GM12864 (cell line): ENCODE data around the gene NETO2.
"Not testable (repeated sequence)": the region's sequence is repeated elsewhere in the genome, so short reads cannot be mapped to it uniquely, and the experiment has no call there.

Source experiments
- DNase-seq: peaks from one replicate; pipeline ENCODE4 v3.0.0-alpha.2; 2011; ENCODE audit warnings: low read depth
- H3K4me3 ChIP-seq: 2 replicates; pipeline ENCODE4 v1.5.1; 2011; ENCODE audit warnings: mild to moderate bottlenecking, low read depth, low read length, control low read depth
- CTCF ChIP-seq: IDR thresholded peaks from 2 replicates; pipeline ENCODE4 v1.5.1; 2011; ENCODE audit warnings: low read depth, mild to moderate bottlenecking, moderate library complexity, low read length, control low read depth, inconsistent platforms; ENCODE audit errors: missing control alignments

Gene NETO2

GRCh38 chr16:47143677-47144558 lies at the start of gene NETO2:
Gene NETO2 (minus strand): TSS chr16:47143945. CDS start chr16:47143612, 333 bp downstream.
- peak within 1 kb of the TSS; percentile 80 for H3K4me3 ChIP-seq
- no peak for DNase-seq
- TF ChIP-seq CTCF: peak; percentile 68

GRCh38 chr16:47182318-47182717 lies 38.6 kb upstream of the NETO2 start:
- TF ChIP-seq CTCF: no peak
- DNase-seq: no peak
- no peak overlapping the region for H3K4me3 ChIP-seq

- DNase-seq, H3K4me3 ChIP-seq: not testable (repeated sequence)
These were observed 37.3 kb upstream of the NETO2 start for GRCh38 chr16:47181066-47181465.

- DNase-seq: no peak
- H3K4me3 ChIP-seq: no peak overlapping the region
- no peak for TF ChIP-seq CTCF
These were observed 36.3 kb upstream of the NETO2 start for GRCh38 chr16:47180073-47180472.

GRCh38 chr16:47175152-47175551 lies 31.4 kb upstream of the NETO2 start:
- no peak overlapping the region for H3K4me3 ChIP-seq
- no peak for DNase-seq
- no peak for TF ChIP-seq CTCF

- H3K4me3 ChIP-seq: no peak overlapping the region
- TF ChIP-seq CTCF: no peak
- DNase-seq: no peak
These were observed 19.1 kb upstream of the NETO2 start for GRCh38 chr16:47162670-47163420.

- no peak overlapping the region for H3K4me3 ChIP-seq
- no peak for DNase-seq
- TF ChIP-seq CTCF: no peak
These were observed 17.7 kb upstream of the NETO2 start for GRCh38 chr16:47161464-47161863.
